GM21737 (cell line): ENCODE measurements around the gene CPSF2.
A peak's percentile ranks its signal among the peaks of the same experiment; 100 is the strongest.

Experiments used
- ATAC-seq: cut with Tn5 transposase; IDR thresholded peaks from one replicate; pipeline ENCODE4 v1.9.1; 2021; ENCODE audit warnings: mild to moderate bottlenecking, moderate library complexity; ENCODE audit not compliant: unreplicated experiment

The CPSF2 gene

DNA sequence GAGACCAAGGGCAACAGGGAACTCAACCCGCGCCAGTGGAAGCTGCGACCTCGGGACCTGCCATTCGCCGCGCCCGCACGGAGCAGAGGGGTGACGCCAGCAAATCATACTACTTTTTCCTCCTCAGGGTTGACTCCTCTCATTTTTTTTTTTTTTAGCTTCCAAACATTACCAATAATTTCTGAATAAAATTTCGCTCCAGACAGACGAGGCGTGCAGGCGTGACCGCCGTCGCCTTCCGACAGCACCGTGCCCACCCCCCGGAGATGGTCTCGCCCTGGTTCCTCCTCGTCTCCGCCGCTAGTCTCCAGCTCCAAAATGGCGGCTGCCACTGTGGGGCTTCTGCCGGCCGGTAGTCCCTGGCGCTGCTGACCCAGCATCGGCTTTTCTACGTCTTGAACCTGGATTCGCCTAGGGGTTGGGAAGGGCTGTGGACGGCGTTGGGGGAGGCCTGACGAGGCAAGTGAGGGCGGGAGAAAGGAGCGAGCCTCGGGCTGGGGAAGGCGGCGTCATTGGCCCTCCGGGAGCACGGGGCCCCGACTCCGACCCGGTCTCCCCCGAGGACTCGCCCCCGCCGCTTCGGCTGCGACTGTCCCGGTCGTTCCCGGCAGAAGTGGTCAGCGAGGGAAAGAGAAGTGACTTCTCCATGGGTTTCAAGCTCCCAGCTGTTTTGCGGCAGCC is at the start of gene CPSF2, which contains the start of gene NDUFB1:
Gene CPSF2 (plus strand): TSS at position 300 of the 681 bp plus-strand sequence. CDS start 9,016 bp downstream, outside the sequence.
Gene NDUFB1 (minus strand): TSS at position 37 of the 681 bp plus-strand sequence. CDS start 4,069 bp downstream, outside the sequence.
- ATAC-seq = peak; percentile 85

DNA sequence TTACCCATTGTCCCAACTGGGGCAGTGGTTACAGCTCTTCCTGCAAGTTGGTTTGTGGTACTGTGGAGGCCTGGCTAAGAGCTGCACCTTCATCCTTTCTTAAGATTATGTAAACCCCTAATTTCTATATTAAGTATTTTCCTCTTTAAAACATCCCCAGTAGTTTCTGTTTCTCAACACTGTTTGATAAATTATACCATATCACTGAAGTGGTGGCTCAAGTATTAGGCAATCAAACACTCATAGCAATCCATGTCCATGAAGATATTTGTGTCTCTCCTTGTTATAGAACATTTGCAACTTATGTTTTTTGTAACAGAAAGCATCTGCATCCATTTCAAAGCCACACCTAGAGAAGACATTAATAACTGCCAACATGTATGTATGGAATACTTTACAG is 47.2 kb upstream of the CPSF2 start:
- ATAC-seq = no peak

DNA sequence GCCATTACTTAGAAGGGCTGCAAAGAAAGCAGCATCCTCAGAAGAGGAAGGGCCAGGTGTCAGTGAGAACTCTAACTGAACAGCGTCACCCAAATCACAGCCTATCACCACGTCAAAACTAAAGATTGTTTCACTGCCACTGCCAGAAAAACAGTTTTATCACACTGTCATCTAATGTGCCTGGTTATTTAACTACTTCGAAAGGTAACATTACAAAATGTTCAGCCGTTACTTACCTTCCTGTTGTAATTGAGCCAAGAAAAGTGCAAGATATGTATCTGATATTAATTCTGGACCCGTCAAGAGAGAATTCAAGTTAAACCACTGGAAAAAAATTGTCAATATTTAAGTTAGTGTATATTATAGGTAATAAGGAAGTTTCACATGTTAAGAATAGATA is 33.3 kb upstream of the CPSF2 start:
- ATAC-seq = no peak

DNA sequence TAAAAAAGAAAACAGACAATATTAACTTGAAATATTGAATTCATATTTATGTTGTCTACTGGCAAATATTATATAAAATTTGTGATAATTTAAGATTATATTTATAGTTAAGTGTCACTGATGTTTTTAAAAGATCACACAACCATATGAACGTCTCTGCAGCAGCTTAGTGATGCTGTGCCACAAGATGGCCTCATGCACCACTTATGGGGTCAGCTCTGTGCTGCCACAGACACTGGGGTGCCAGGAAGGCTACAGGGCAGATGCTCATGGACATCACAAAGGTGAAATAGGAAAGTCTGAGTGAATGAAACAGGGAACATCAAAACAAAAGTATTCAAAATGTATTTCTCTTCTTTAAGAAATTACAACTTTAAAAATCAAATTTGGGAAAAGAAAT is 28.4 kb upstream of the CPSF2 start:
- ATAC-seq = no peak

DNA sequence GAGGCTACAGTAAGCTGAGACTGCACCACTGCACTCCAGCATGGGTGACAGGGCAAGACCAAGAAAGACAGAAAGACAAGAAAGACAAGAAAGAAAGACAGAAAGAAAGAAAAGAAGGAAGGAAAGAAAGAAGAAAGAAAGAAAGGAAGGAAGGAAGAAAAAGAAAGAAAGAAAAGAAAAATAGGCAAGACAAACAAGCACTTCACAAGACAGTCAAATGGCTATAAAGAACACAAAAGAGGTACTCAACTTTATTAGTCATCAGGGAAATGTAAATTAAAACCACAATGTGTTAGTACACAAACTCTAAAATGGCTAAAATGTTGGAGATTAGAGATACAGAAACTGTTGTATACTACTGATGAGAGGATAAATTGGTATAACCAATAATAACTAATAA is 22.0 kb upstream of the CPSF2 start:
- no peak for ATAC-seq

DNA sequence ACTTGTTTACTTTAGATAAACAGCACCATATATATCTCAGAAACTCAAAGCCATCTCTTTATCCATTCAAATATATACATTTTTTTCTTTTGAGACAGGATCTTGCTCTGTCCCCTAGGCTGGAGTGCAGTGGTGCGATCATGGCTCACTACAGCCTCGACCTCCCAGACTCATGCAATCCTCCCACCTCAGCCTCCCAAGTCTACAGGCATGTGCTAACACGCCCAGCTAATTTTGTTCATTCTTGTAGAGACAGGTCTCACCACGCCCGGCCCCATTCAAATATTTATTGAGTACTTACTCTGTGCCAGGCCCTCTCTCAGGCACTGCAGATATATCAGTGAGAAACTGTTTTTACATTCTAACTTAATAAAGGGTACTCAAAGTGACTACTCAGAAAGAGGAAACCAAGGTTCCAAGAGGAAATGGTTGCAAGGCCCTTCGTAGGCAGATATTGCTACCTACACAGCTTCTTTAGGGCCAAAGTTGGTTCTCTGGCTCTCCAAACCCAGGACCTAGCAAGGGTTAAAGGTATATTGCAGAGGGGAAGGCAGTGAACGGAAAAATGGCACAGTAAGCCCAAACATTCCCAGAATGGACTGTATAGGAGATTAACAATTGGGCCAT is 18.3 kb upstream of the CPSF2 start:
- ATAC-seq = no peak

DNA sequence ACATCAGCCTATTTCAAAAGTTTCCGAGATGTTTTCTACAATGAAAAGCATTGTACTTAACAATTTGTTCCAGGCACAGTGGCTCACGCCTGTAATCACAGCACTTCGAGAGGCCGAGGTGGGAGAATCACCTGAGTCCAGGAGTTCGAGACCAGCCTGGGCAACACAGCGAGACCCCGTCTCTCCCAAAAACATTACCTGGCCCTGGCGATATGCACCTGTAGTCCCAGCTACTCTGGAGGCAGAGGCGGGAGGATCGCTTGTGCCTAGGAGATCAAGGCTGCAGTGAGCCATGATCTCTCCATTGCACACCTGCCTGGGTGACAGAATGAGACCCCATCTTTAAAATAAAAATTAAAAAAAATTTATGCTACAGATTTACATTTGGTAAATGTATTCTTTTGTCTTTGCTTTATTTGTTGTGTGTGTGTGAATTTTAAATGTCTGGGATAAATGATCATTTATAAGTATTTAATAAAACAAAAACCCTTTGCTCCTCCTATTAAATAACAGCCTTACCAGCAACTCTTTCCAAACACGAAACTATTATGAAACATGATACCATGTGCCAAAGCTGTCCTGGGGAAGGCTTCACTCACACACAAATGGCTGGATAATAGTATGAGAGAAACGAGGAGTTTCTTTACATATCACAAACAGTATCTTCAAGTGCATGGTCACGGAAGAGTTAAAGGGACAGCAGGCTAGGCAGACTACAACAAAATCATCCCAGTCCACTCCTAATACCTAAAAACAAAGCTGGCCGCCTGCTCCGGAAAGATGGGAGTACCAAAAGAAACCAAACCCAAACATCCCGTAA is 16.5 kb upstream of the CPSF2 start:
- ATAC-seq = no peak

DNA sequence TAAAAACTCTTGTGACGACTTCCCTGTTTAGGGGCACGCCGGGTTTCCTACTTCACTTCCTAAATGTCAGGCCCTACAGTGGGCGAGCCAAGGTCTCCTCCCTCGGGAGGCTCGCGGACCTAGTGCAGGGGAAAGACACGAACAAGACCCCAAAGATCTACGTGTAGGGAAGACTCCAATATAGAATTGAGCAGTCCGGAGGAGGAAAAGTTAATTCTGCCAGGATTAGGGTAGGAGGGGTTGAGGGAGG is 16.0 kb upstream of the CPSF2 start:
- ATAC-seq = no peak

DNA sequence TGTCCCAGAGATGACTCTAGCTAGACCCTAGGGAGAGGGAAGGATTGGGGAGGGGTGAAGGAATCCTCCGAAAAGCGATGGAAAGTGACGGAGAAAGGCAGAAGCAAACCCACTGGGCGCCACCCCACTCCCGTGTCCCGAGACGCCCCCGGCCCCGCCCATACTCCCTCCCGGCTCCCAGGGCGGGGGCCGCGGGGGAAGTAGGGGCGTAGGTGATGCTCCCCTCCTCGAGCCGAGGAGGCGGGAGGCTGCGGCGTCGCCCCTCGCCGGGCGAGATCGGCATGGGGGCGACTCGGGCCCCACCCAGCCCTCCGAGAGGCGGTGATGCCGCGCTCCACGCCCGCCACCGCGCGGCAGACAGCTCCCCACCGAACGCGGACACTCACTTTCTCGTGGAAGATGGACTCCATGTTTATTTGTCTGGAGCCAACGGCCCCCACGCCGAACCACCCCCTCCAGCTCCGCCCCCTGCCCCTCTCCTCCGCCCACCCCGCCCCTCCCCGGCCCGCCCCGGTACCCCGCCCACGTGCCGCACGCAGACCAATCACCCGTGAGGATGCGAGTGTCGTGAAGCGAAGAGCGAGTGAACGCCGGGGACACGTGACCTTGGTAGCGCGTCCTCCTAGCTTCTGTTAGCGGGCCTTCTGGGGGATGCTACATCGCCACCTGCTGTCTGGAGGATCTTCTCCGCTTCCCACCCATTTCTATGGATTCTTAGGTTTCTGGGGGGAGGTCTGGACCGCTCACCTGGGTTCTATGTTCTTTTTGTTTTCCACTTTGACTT is 15.4 kb upstream of the CPSF2 start, which contains the start of gene ATXN3:
Gene ATXN3 (minus strand): TSS at position 440 of the 784 bp plus-strand sequence. CDS start 30 bp downstream, at position 410.
- ATAC-seq = peak; percentile 89

DNA sequence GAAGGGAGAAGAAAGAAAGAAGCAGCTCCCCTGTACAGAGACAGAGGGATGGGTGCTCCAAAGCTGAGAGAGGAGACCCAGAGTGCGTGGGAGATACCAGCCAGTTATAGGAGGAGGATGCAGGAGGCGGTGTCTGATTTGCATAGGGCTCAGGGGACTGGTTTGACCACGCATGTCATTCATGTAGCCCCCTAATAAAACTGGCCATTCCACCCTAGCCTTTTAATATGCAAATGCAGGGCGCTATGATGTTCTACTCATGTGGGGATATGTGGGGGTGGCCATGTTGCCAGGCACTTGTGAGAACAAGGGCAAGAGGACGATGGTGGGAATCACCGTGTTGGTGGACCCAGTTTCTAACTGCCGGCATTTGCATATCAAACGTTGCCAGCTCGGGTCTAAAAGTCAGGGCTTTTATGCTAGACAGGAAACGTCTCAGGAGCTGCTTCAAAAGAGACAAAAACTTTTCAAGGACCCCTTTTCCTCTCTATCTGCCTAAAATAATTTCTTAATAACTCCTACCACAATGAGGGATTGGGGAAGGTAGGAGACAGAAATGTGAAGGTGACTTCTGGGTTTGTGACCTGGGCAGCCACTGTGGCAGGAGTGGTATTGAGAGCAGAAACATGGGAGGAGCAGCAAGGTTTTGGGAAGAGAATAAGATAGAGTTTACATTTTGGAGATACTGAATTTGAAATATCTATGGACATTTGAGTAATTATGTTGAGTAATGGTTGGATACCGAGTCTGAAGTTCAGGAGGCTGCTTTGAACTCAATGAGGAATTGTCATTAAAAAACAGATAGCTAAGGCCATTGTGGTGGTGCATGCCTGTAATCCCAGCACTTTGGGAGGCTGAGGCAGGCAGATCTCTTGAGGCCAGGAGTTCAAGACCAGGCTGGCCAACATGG is 13.2 kb upstream of the CPSF2 start:
- no peak for ATAC-seq

DNA sequence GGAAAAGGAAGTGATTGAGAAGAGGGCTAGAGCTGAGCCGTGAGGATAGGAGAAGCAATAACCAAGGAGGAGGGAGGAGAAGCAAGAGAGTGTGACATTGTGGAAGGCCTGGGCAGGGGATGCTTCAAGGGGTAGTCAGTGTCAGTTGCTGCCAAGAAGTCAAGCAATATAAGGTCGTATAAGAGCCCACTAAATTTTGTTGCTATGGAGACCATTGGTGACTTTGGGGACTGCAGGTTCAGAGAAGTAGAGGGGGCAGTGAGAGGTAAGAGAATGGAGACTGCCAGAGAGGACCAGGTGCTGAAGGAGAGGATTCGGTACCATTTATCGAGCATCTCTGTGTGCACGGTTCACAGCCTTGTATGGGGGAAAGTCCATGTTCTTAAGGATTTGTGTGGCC is 12.3 kb upstream of the CPSF2 start:
- ATAC-seq = no peak

DNA sequence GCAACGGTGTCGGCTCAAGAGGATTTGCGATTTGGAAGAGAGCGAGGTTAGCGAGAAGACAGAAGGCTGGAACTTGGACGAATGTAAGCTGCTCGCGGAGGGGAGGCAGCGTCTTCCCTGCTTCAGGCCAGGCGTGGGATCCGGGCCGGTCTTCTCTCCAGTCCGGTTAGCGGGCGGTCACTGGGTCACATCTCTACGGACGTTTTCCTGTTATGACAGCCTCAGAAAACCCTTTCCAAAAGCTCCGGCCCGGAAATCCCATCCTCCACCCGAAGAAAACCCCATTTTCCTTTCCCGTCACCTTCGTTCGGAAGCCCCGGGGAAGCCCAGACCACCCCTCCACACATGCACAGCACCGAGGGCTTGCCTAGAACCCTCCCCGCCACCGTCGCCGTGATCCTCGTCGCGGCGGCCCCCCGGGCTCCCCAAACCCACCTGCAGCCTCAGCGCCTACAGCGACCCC is 531 bp upstream of the CPSF2 start:
- peak; percentile 10 for ATAC-seq

DNA sequence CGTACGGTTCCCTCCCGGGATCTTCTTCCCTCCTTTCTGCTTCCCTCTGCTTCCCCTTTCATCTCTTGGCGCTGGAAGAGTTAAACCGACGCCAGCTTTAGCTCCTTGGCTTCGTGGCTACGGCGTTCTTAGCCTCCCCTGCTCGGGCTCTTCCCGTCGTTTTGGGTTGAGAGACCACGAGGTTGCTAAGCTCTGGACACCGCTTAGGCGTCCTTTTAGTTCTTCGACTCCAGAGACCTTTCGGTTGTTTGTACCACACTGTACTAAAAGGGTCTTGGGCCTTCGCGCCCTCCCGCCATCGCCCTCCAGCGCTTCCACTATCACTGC is 545 bp downstream of the CPSF2 start:
- ATAC-seq = peak; percentile 11

DNA sequence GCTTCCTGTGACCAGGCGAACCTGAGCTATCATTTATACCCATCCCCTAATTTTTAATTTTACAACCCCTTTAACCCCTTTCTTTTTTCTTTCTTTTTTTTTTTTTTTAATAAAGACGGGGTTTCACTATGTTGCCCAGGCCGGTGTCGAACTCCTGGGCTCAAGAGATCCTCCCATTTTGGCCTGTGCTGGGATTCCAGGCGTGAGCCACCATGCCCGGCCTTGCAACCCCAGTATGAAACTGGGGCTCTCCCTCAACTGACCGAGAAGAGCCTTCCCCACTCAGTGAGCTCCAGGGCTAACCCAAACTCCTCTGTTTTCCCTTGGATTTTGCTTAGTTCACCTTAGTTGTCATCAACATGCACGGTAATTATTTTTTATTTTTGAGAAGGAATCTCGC is 992 bp downstream of the CPSF2 start:
- no peak for ATAC-seq

DNA sequence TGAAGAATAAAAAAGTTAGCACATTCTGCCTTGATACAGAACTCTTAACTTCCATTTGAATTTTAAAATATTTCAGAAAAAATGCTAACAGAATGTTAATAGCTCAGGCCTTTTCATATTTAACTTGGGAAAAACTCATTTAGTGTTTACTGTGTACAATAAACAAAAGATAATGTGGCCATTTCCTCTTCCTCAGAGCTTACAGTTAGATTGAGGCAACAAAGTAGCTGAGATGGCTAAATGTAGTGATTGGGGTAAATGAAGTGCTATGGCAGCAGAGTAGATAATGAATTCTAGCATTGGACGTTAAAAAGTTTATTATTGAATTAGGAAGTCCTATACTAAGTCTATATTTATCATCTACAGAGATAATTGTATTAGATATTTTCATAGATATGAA is 12.7 kb downstream of the CPSF2 start:
- no peak for ATAC-seq

DNA sequence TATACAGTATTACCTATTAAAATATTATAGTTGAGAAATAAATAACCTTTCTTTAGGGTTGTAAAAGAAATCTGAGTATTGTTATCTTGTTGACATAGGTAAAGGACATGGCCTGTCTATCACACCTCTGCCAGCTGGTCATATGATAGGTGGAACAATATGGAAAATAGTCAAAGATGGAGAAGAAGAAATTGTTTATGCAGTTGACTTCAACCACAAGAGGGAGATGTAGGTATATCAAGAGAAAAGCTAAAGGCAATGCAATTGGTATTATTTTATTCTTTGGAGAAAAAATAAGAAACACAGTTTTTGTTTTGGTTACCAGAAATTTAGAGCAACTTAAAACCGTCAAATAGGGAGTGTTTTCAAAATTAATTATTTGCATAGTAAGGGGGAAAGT is 13.5 kb downstream of the CPSF2 start:
- no peak for ATAC-seq

DNA sequence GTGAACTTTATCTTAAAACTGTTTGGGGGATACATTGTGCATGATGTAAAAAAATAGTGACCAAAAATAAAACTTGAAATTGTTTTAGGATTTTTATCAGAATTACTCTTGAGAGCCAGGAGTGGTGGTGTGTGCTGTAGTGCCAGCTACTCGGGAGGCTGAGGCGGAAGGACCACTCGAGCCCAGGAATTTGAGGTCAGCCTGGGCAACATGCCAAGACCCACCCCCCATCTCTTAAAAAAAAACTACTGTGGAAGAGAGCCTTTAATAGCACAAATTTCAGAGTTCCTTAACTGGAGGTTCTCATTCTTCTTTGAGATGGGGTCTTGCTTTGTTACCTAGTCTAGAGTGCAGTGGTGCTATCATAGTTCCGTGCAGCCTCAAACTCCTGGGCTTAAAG is 21.5 kb downstream of the CPSF2 start:
- ATAC-seq = no peak

DNA sequence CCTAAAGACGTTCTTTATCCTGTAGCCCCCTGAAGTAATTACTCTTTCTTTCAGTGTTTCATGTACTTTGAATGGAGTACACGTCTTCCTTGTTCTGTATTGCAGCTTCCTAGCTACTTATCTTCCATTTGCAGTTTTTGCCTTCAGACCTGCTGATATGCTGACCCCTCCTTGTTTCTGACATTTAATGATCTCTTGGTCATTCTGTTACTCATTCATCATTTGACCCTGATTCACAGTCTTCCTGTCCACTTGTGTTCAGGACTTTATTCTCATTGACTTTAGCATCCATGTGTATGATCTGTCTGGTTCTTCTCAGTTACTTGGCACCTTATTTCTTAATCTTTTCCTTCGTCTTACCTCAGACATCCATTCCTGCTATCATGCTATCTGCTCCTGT is 22.2 kb downstream of the CPSF2 start:
- ATAC-seq = no peak

DNA sequence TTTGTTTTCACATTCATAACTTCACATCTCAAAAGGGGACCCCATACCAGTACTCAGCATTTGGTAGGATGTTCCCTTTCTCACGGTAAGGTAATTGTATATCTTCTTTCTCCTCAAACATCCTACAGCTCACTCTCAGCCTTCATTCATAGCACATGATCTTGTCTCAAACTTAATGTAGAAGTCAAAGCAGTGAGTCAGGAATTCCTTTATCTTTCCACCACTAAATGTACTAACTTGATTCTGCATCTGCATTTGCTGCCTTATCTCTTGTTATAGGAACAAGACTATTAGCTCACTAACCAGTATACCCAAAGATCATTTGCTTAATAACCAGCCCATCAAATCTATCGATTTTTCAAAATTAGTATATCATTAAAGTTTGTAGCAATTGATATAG is 22.9 kb downstream of the CPSF2 start:
- ATAC-seq = no peak

DNA sequence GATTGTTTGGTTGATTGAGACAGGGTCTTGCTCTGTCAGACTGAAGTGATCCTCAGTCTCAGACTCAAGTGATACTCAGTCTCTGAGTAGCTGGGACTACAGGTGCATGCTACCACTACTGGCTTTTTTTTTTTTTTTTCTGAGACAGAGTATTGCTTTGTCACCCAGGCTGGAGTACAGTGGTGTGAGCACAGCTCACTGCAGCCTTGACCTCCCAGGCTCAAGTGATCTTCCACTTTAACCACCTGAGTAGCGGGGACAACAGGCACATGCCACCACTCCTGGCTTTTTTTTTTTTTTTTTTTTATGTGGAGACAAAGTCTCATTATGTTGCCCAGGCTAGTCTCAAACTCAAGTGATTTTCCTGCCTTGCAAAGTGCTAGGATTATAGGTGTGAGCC is 31.8 kb downstream of the CPSF2 start:
- ATAC-seq = no peak
